ENCODE measurements around the gene TBC1D4. TPM values are rescaled to one million over a fixed set of nuclear protein-coding genes. Genes with fewer than 3 reads are reported as not detected.

The TBC1D4 gene
- polyA plus RNA-seq, 1 experiment = 16.4 TPM

DNA sequence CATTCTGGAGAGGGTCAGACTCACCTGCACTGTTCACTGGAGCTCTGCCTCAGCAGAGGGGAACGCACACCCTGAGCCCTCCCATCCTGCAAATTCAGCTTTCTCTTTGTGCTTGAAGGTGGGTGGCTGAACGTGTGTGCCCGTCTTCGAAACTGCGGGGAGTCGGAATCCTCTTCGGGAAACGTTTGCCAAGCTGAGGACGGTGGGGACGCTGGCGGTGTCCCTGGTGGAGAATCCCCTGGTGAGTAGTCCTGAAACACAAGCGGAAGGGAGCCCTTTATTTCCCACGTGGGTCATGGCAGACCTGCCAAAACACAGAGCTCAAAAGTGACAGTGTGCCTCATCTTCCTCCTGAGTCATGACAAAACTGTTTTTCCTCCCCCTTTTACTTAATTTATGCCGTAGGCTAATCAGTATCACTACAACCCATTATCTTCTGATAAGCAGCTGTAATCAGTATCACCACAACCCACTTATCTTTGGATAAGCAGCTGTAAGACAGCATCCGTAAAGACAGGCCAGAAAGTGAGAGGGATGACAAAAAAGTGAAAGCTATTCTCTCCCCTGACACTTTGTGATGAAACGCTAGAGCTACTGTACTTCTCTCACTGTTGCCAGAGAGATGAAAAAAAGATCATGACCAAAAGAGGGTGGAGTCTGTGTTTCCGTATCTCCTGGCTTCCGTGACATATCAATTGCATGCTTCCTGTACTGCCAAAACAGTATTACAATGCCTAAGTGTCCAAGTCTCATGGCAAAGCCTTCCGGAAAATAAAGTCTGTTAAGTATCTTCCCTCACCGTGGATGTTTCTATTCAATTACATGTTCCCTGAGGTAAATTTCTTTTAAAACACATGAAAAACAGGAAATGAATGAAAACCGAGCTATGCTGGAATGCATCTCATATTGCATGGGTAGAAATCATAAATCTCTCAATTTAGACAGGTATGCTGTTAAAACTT is 155.5 kb downstream of the TBC1D4 start:
- TF ChIP-seq, protein P1, sequence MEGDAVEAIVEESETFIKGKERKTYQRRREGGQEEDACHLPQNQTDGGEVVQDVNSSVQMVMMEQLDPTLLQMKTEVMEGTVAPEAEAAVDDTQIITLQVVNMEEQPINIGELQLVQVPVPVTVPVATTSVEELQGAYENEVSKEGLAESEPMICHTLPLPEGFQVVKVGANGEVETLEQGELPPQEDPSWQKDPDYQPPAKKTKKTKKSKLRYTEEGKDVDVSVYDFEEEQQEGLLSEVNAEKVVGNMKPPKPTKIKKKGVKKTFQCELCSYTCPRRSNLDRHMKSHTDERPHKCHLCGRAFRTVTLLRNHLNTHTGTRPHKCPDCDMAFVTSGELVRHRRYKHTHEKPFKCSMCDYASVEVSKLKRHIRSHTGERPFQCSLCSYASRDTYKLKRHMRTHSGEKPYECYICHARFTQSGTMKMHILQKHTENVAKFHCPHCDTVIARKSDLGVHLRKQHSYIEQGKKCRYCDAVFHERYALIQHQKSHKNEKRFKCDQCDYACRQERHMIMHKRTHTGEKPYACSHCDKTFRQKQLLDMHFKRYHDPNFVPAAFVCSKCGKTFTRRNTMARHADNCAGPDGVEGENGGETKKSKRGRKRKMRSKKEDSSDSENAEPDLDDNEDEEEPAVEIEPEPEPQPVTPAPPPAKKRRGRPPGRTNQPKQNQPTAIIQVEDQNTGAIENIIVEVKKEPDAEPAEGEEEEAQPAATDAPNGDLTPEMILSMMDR (IDR thresholded peaks at IDR 0.05; ENCODE audit: insufficient read depth, low read depth, low read length) = no peak
- ChIA-PET CTCF (interaction anchor here (1.3 to 1.7 kb wide), 2 partner anchors 19 to 24 kb away, joined by 3 read pairs; no protein-coding TSS in a partner anchor), POLR2A (no interaction called here)
- no peak for DNase-seq (ENCODE audit: low read depth)
- Histone ChIP-seq H3K36me3 (ENCODE audit: control insufficient read depth, insufficient read depth, low read length) (no peaks in the 10 kb centered on the region), H3K4me3 (ENCODE audit: low read depth, low read length) (no peak overlapping the region), H3K27me3 (ENCODE audit: control insufficient read depth, insufficient read depth, low read length) (no peaks in the 10 kb centered on the region)

- no peaks in the 10 kb centered on the region for H3K27me3 ChIP-seq (ENCODE audit: control insufficient read depth, insufficient read depth, low read length)
- POLR2A ChIA-PET = no interaction called here
- TF ChIP-seq, protein P1 (IDR thresholded peaks at IDR 0.05; ENCODE audit: insufficient read depth, low read depth, low read length) = no peak
- no peaks in the 10 kb centered on the region for H3K36me3 ChIP-seq (ENCODE audit: control insufficient read depth, insufficient read depth, low read length)
- no peak overlapping the region for H3K4me3 ChIP-seq (ENCODE audit: low read depth, low read length)
- CTCF ChIA-PET = interaction anchor here (1.3 kb wide), 1 partner anchor 24 kb away, joined by 3 read pairs; no protein-coding TSS in a partner anchor
- DNase-seq (ENCODE audit: low read depth) = no peak
These were observed 156.3 kb downstream of the TBC1D4 start for GRCh38 chr13:75325711-75326110.

DNA sequence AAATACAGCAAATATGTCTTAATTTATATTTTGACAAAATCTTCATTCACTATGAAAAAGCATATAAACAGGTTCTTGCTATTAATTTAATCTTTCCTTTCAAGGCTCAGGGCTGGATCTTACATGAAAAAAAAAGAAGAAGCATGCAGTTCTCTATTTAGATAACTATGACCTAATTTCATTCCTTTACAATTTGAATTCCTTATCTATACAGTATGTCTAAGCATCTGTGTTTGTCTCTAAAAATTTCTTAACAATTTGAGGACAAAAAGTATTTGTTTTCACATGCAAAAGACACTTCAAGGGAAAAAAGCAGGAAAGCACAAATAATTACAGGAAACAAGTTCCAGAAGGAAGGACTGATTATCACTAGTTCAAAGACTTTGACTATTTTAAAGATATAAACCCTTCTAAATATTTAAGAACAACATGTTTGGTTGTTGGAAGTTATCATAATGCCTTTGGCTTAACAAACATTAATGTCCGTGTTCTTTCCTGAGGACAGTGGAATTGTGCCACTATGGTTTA is 157.5 kb downstream of the TBC1D4 start:
- H3K4me3 ChIP-seq (ENCODE audit: low read depth, low read length) = no peak overlapping the region
- ChIA-PET POLR2A (no interaction called here), CTCF (no interaction called here)
- TF ChIP-seq, protein P1 (IDR thresholded peaks at IDR 0.05; ENCODE audit: insufficient read depth, low read depth, low read length) = no peak
- H3K36me3 ChIP-seq (ENCODE audit: control insufficient read depth, insufficient read depth, low read length) = no peaks in the 10 kb centered on the region
- H3K27me3 ChIP-seq (ENCODE audit: control insufficient read depth, insufficient read depth, low read length) = no peaks in the 10 kb centered on the region
- no peak for DNase-seq (ENCODE audit: low read depth)

GRCh38 chr13:75321084-75321483 is 160.9 kb downstream of the TBC1D4 start:
- Histone ChIP-seq H3K27me3 (ENCODE audit: control insufficient read depth, insufficient read depth, low read length) (no peaks in the 10 kb centered on the region), H3K4me3 (ENCODE audit: low read depth, low read length) (no peak overlapping the region), H3K36me3 (ENCODE audit: control insufficient read depth, insufficient read depth, low read length) (no peaks in the 10 kb centered on the region)
- no peak for DNase-seq (ENCODE audit: low read depth)
- ChIA-PET POLR2A (no interaction called here), CTCF (no interaction called here)
- TF ChIP-seq, protein P1 (IDR thresholded peaks at IDR 0.05; ENCODE audit: insufficient read depth, low read depth, low read length) = no peak

- POLR2A ChIA-PET = no interaction called here
- no peak for DNase-seq (ENCODE audit: low read depth)
- Histone ChIP-seq H3K27me3 (ENCODE audit: control insufficient read depth, insufficient read depth, low read length) (no peaks in the 10 kb centered on the region), H3K4me3 (ENCODE audit: low read depth, low read length) (no peak overlapping the region), H3K36me3 (ENCODE audit: control insufficient read depth, insufficient read depth, low read length) (no peaks in the 10 kb centered on the region)
- TF ChIP-seq, protein P1 (IDR thresholded peaks at IDR 0.05; ENCODE audit: insufficient read depth, low read depth, low read length) = no peak
- CTCF ChIA-PET = no interaction called here
These were observed 162.7 kb downstream of the TBC1D4 start for GRCh38 chr13:75319254-75319653.

Data from BJ (cell line).